ENCODE measurements around the gene DENND1A. TPM values are rescaled to one million over a fixed set of nuclear protein-coding genes. Genes with fewer than 3 reads are reported as not detected.
A peak's percentile ranks its signal among the peaks of the same experiment; 100 is the strongest.

Gene DENND1A
- total and polyA plus RNA-seq, 2 of the 13 experiments (the other 11 are each of a cell fraction or from before 2014, with no cell fraction given): 14.8 to 30.1 TPM

GRCh38 chr9:123742009-123742767 lies 187.7 kb downstream of the DENND1A start (continued):
- no peak for TF ChIP-seq NONO (IDR thresholded peaks at IDR 0.05)
- peak; percentile 51; the same call in 1 of the 2 replicates for TF ChIP-seq NONO (CRISPR knock-in tag; conservative IDR thresholded peaks at IDR 0.05)
- peak; percentile 46; the same call in 1 of the 2 replicates for TF ChIP-seq HNF4A (CRISPR knock-in tag; IDR thresholded peaks at IDR 0.05)
- TF ChIP-seq SATB2 (CRISPR knock-in tag; IDR thresholded peaks at IDR 0.05): no peak
- TF ChIP-seq RXRB (CRISPR knock-in tag; IDR thresholded peaks at IDR 0.05; ENCODE audit: borderline replicate concordance): peak; percentile 28; the same call in 1 of the 2 replicates
- no peak for TF ChIP-seq DR1 (CRISPR knock-in tag; IDR thresholded peaks at IDR 0.05)
- peak; percentile 26; the same call in 1 of the 2 replicates for TF ChIP-seq CBX5 (CRISPR knock-in tag; IDR thresholded peaks at IDR 0.05; ENCODE audit: borderline replicate concordance)
- peak; percentile 81 for TF ChIP-seq PAXIP1 (CRISPR knock-in tag; conservative IDR thresholded peaks at IDR 0.05)
- peak in 1 of 2 experiments; percentile 62; a peak in 3 of 4 replicates for TF ChIP-seq NR2F1 (CRISPR knock-in tag; IDR thresholded peaks at IDR 0.05)
- TF ChIP-seq NR2C2 (CRISPR knock-in tag; IDR thresholded peaks at IDR 0.05; ENCODE audit: borderline replicate concordance): peak; percentile 34; the same call in 1 of the 2 replicates
- peak; percentile 7 for TF ChIP-seq TEAD3 (CRISPR knock-in tag; optimal IDR thresholded peaks at IDR 0.05; ENCODE audit: borderline replicate concordance)
- TF ChIP-seq PHF21A (CRISPR knock-in tag; IDR thresholded peaks at IDR 0.05): peak; percentile 73; the same call in 1 of the 2 replicates
- TF ChIP-seq PHF8 (CRISPR knock-in tag; IDR thresholded peaks at IDR 0.05): 0 out of 2 replicates have a peak, but pooled peaks have one; percentile 16
- TF ChIP-seq ZNF501 (CRISPR knock-in tag; IDR thresholded peaks at IDR 0.05): 0 out of 2 replicates have a peak, but pooled peaks have one; percentile 27
- no peak for TF ChIP-seq ZNF281 (CRISPR knock-in tag; IDR thresholded peaks at IDR 0.05; ENCODE audit: borderline replicate concordance)
- TF ChIP-seq FOXK1 (CRISPR knock-in tag; IDR thresholded peaks at IDR 0.05; ENCODE audit: borderline replicate concordance, low read depth): peak; percentile 56; the same call in 1 of the 2 replicates
- TF ChIP-seq ZNF644 (CRISPR knock-in tag; IDR thresholded peaks at IDR 0.05; ENCODE audit: low read depth): peak; percentile 24; the same call in 1 of the 2 replicates
- TF ChIP-seq ZNF512B (CRISPR knock-in tag; IDR thresholded peaks at IDR 0.05; ENCODE audit: borderline replicate concordance): peak; percentile 55; the same call in 1 of the 2 replicates
- peak; percentile 52; the same call in 1 of the 2 replicates for TF ChIP-seq ZSCAN9 (CRISPR knock-in tag; IDR thresholded peaks at IDR 0.05; ENCODE audit: borderline replicate concordance)
- TF ChIP-seq ZNF772 (CRISPR knock-in tag; IDR thresholded peaks at IDR 0.05): no peak
